GM19395 (cell line): ENCODE results near the gene PILRA.
A peak's percentile ranks its signal among the peaks of the same experiment; 100 is the strongest.
"Not testable (repeated sequence)": the region's sequence is repeated elsewhere in the genome, so short reads cannot be mapped to it uniquely, and the experiment has no call there.

ENCODE experiments used
- ATAC-seq: cut with Tn5 transposase; IDR thresholded peaks from one replicate; pipeline ENCODE4 v1.9.1; 2021; ENCODE audit warnings: mild to moderate bottlenecking, moderate library complexity; ENCODE audit not compliant: unreplicated experiment

PILRA gene

GRCh38 chr7:100376066-100376465 lies 2.8 kb downstream of the PILRA start:
- ATAC-seq: no peak

GRCh38 chr7:100378114-100378755 lies 4.9 kb downstream of the PILRA start:
- ATAC-seq: no peak

- no peak for ATAC-seq
Observed at GRCh38 chr7:100380196-100380595, 6.9 kb downstream of the PILRA start.

GRCh38 chr7:100381531-100382233 lies 8.4 kb downstream of the PILRA start:
- ATAC-seq: not testable (repeated sequence)

GRCh38 chr7:100382234-100382853 lies 9.1 kb downstream of the PILRA start:
- not testable (repeated sequence) for ATAC-seq

- no peak for ATAC-seq
Observed at GRCh38 chr7:100384628-100385294, 11.5 kb downstream of the PILRA start.

GRCh38 chr7:100386940-100387339 lies 13.7 kb downstream of the PILRA start:
- no peak for ATAC-seq

GRCh38 chr7:100387695-100388094 lies 14.4 kb downstream of the PILRA start:
- ATAC-seq: no peak

- ATAC-seq: no peak
Observed at GRCh38 chr7:100389437-100390088, 16.3 kb downstream of the PILRA start.

- ATAC-seq: no peak
Observed at GRCh38 chr7:100390286-100391009, 17.2 kb downstream of the PILRA start.

- no peak for ATAC-seq
Observed at GRCh38 chr7:100393233-100393905, 20.1 kb downstream of the PILRA start.

- no peak for ATAC-seq
Observed at GRCh38 chr7:100394077-100394476, 20.8 kb downstream of the PILRA start.

- ATAC-seq: peak; percentile 86
Observed at GRCh38 chr7:100396421-100396982, 23.2 kb downstream of the PILRA start.

GRCh38 chr7:100397315-100398081 lies 24.2 kb downstream of the PILRA start:
- no peak for ATAC-seq

GRCh38 chr7:100398239-100398638 lies 25.0 kb downstream of the PILRA start:
- no peak for ATAC-seq

- ATAC-seq: no peak
Observed at GRCh38 chr7:100400041-100400440, 26.8 kb downstream of the PILRA start.

- ATAC-seq: no peak
Observed at GRCh38 chr7:100400656-100401055, 27.4 kb downstream of the PILRA start.

- ATAC-seq: no peak
Observed at GRCh38 chr7:100401811-100402210, 28.5 kb downstream of the PILRA start.

GRCh38 chr7:100402241-100402640 lies 29.0 kb downstream of the PILRA start:
- ATAC-seq: no peak
